Vagina (tissue), 2 donors: ENCODE data around the gene SSTR5. TPM values are rescaled to one million over a fixed set of nuclear protein-coding genes. Genes with fewer than 3 reads are reported as not detected.
A peak's percentile ranks its signal among the peaks of the same experiment; 100 is the strongest.

Source experiments
- DNase-seq, 2 donors: peaks; one replicate each; pipeline ENCODE4 v3.0.0-alpha.2; 2017; ENCODE audit errors: extremely low spot score in 2 of 2
- H3K27ac ChIP-seq: fragments of 200-600 bp; sonication (generic); one replicate; pipeline ENCODE4 v1.5.1; 2019
- H3K27me3 ChIP-seq: fragments of 200-600 bp; sonication (generic); one replicate; pipeline ENCODE4 v1.5.1; 2019
- H3K36me3 ChIP-seq, 2 donors: fragments of 200-600 bp; sonication (generic); one replicate each; pipeline ENCODE4 v1.5.1; 2017 to 2019
- H3K4me1 ChIP-seq: fragments of 200-600 bp; sonication (generic); one replicate; pipeline ENCODE4 v1.5.1; 2019
- H3K4me3 ChIP-seq, 2 donors: fragments of 200-600 bp; sonication (generic); 1 replicate in 1 of 2; 2 replicates in 1 of 2; pipeline ENCODE4 v1.5.1; 2016 to 2019
- H3K9me3 ChIP-seq: fragments of 200-600 bp; sonication (generic); one replicate; pipeline ENCODE4 v1.5.1; 2019
- CTCF ChIP-seq, 3 experiments: fragments of 450-650 bp in 2 of 3; fragments of 200-600 bp in 1 of 3; sonication (generic) in 1 of 3; IDR thresholded peaks; one replicate each; pipeline ENCODE4 v1.5.1; 2017 to 2019; ENCODE audit warnings: antibody characterized with exemption in 3 of 3, mild to moderate bottlenecking in 2 of 3, moderate library complexity in 2 of 3
- POLR2A ChIP-seq, 2 donors: fragments of 450-650 bp; IDR thresholded peaks; one replicate each; pipeline ENCODE4 v1.6.1; 2017; ENCODE audit warnings: antibody characterized with exemption in 2 of 2, mild to moderate bottlenecking in 2 of 2, moderate library complexity in 2 of 2
- POLR2AphosphoS5 ChIP-seq, 2 donors: sonication (generic); formaldehyde crosslinking; IDR thresholded peaks; one replicate each; pipeline ENCODE4 v1.9.0; 2017; ENCODE audit warnings: antibody characterized with exemption in 2 of 2, mild to moderate bottlenecking in 2 of 2, low read depth in 1 of 2; ENCODE audit not compliant: insufficient read depth in 1 of 2
- intact Hi-C: fragments of 100-400 bp; cut with DNase I; formaldehyde crosslinking; loops from one replicate; pipeline ENCODE4 v1.15.1; 2023
- total RNA-seq: library from RNA; depleted of rRNA; stranded (reverse); fragments of >200 nt; gene quantifications from one replicate; pipeline ENCODE4 v1.2.3, GENCODE V29; 2016

Gene SSTR5
- total RNA-seq, 1 donor from 2014 or later, result 0.98 TPM

GRCh38 chr16:1076801-1077576 is 4.4 kb downstream of the SSTR5 start:
- no peak for TF ChIP-seq CTCF (IDR thresholded peaks at IDR 0.05)
- no peak for TF ChIP-seq POLR2AphosphoS5 (IDR thresholded peaks at IDR 0.05; ENCODE audit: insufficient read depth in 1 of 2, low read depth in 1 of 2)
- no peak for TF ChIP-seq POLR2A (IDR thresholded peaks at IDR 0.05)
- no peak for DNase-seq
- no peaks in the 10 kb centered on the region for H3K9me3 ChIP-seq
- intact Hi-C loops, result no loop called here
- no peaks in the 10 kb centered on the region for H3K36me3 ChIP-seq
- no peak overlapping the region for H3K27ac ChIP-seq
- no peak overlapping the region for H3K4me3 ChIP-seq
- no peaks in the 10 kb centered on the region for H3K27me3 ChIP-seq
- peaks cover 12% of the 10 kb centered on the region for H3K4me1 ChIP-seq

- H3K36me3 ChIP-seq, result no peaks in the 10 kb centered on the region
- no peak for DNase-seq
- H3K4me1 ChIP-seq, result peaks cover 22% of the 10 kb centered on the region
- intact Hi-C loops, result no loop called here
- H3K27me3 ChIP-seq, result no peaks in the 10 kb centered on the region
- H3K4me3 ChIP-seq, result no peak overlapping the region
- no peaks in the 10 kb centered on the region for H3K9me3 ChIP-seq
- H3K27ac ChIP-seq, result no peak overlapping the region
- TF ChIP-seq CTCF (IDR thresholded peaks at IDR 0.05) (no peak), POLR2A (IDR thresholded peaks at IDR 0.05) (no peak), POLR2AphosphoS5 (IDR thresholded peaks at IDR 0.05; ENCODE audit: insufficient read depth in 1 of 2, low read depth in 1 of 2) (no peak)
Observed at GRCh38 chr16:1077877-1078578, 5.5 kb downstream of the SSTR5 start.

GRCh38 chr16:1078579-1079021 is 6.1 kb downstream of the SSTR5 start:
- intact Hi-C loops, result no loop called here
- Histone ChIP-seq H3K4me3 (no peak overlapping the region), H3K4me1 (peaks cover 27% of the 10 kb centered on the region), H3K36me3 (no peaks in the 10 kb centered on the region), H3K27me3 (no peaks in the 10 kb centered on the region), H3K9me3 (no peaks in the 10 kb centered on the region), H3K27ac (no peak overlapping the region)
- no peak for DNase-seq
- no peak for TF ChIP-seq POLR2A (IDR thresholded peaks at IDR 0.05)
- peak; percentile 24 to 92 for TF ChIP-seq POLR2AphosphoS5 (IDR thresholded peaks at IDR 0.05; ENCODE audit: insufficient read depth in 1 of 2, low read depth in 1 of 2)

- no peak overlapping the region for H3K4me3 ChIP-seq
- TF ChIP-seq CTCF (IDR thresholded peaks at IDR 0.05) (no peak), POLR2AphosphoS5 (IDR thresholded peaks at IDR 0.05; ENCODE audit: insufficient read depth in 1 of 2, low read depth in 1 of 2) (no peak), POLR2A (IDR thresholded peaks at IDR 0.05) (no peak)
- H3K36me3 ChIP-seq, result no peaks in the 10 kb centered on the region
- DNase-seq, result no peak
- intact Hi-C loops, result no loop called here
- H3K27me3 ChIP-seq, result no peaks in the 10 kb centered on the region
- peaks cover 31% of the 10 kb centered on the region for H3K4me1 ChIP-seq
- H3K27ac ChIP-seq, result no peak overlapping the region
- H3K9me3 ChIP-seq, result peaks cover under 1% of the 10 kb centered on the region
Observed at GRCh38 chr16:1079341-1079740, 6.8 kb downstream of the SSTR5 start.

- Histone ChIP-seq H3K4me1 (peaks cover 31% of the 10 kb centered on the region), H3K27me3 (no peaks in the 10 kb centered on the region), H3K9me3 (peaks cover 6% of the 10 kb centered on the region), H3K27ac (no peak overlapping the region), H3K4me3 (no peak overlapping the region), H3K36me3 (no peaks in the 10 kb centered on the region)
- intact Hi-C loops, result no loop called here
- no peak for DNase-seq
- no peak for TF ChIP-seq POLR2AphosphoS5 (IDR thresholded peaks at IDR 0.05; ENCODE audit: insufficient read depth in 1 of 2, low read depth in 1 of 2)
- no peak for TF ChIP-seq CTCF (IDR thresholded peaks at IDR 0.05)
- TF ChIP-seq POLR2A (IDR thresholded peaks at IDR 0.05), result no peak
Observed at GRCh38 chr16:1079786-1080525, 7.4 kb downstream of the SSTR5 start.
